K562 (cell line): ENCODE data around the gene SH3BP5. TPM values are rescaled to one million over a fixed set of nuclear protein-coding genes. Genes with fewer than 3 reads are reported as not detected.

Source experiments
- CREB1 ChIP-seq, 2 experiments: sonication (generic) in 1 of 2; formaldehyde crosslinking in 1 of 2; IDR thresholded peaks; 2 replicates each; pipeline versions ENCODE4 v1.6.1 to v1.8.0; 2012 to 2022; ENCODE audit warnings: inconsistent platforms in 1 of 2, mild to moderate bottlenecking in 1 of 2, missing genetic modification reagents in 1 of 2, moderate library complexity in 1 of 2
- CXXC5 ChIP-seq: fragments of 250-450 bp; sonication (Bioruptor Pico); IDR thresholded peaks from 2 replicates; pipeline ENCODE4 v1.8.0; 2022; ENCODE audit warnings: inconsistent platforms, mild to moderate bottlenecking, moderate library complexity
- ETS2 ChIP-seq: IDR thresholded peaks from 2 replicates; pipeline ENCODE4 v1.6.1; 2016; ENCODE audit warnings: borderline replicate concordance, missing genetic modification characterization, mild to moderate bottlenecking, moderate library complexity, missing compliant biosample characterization; ENCODE audit not compliant: poor library complexity, severe bottlenecking
- KAT8 ChIP-seq: fragments of 450-650 bp; IDR thresholded peaks from 2 replicates; pipeline ENCODE4 v1.6.1; 2016; ENCODE audit warnings: low read depth, mild to moderate bottlenecking
- MAFG ChIP-seq: fragments of 450-650 bp; conservative IDR thresholded peaks from 2 replicates; pipeline ENCODE4 v1.6.1; 2016; ENCODE audit warnings: missing genetic modification characterization, missing compliant biosample characterization
- MXI1 ChIP-seq: IDR thresholded peaks from 2 replicates; pipeline ENCODE4 v1.6.1; 2011; ENCODE audit warnings: low read depth, mild to moderate bottlenecking, improper control_type of control experiment, low read length
- NCOA4 ChIP-seq: fragments of 450-650 bp; IDR thresholded peaks from 2 replicates; pipeline ENCODE4 v1.6.1; 2018; ENCODE audit warnings: mild to moderate bottlenecking; ENCODE audit not compliant: partially characterized antibody
- NR3C1 ChIP-seq: sonication (generic); formaldehyde crosslinking; IDR thresholded peaks from 2 replicates; pipeline ENCODE4 v1.8.1; 2022; ENCODE audit warnings: missing genetic modification reagents
- RBBP5 ChIP-seq: fragments of 200-600 bp; sonication (generic); IDR thresholded peaks from 2 replicates; pipeline ENCODE4 v1.6.1; 2012; ENCODE audit warnings: borderline replicate concordance, mild to moderate bottlenecking, low read length, control low read depth, inconsistent platforms; ENCODE audit not compliant: insufficient read depth, poor library complexity, severe bottlenecking
- SIRT6 ChIP-seq: IDR thresholded peaks from one replicate; pipeline ENCODE4 v1.6.1; 2012; ENCODE audit warnings: low read depth, mild to moderate bottlenecking, control low read depth, inconsistent platforms, low read length, moderate library complexity
- SRSF9 ChIP-seq: fragments of 200-400 bp; formaldehyde crosslinking; IDR thresholded peaks from 2 replicates; pipeline ENCODE4 v1.6.1; 2017; ENCODE audit warnings: low read depth, low read length, borderline replicate concordance
- TARDBP ChIP-seq: fragments of 450-650 bp; IDR thresholded peaks from 2 replicates; pipeline ENCODE4 v1.6.1; 2016
- ZEB2 ChIP-seq: fragments of 450-650 bp; IDR thresholded peaks from 2 replicates; pipeline ENCODE4 v1.6.1; 2016
- ZNF184 ChIP-seq: sonication (generic); formaldehyde crosslinking; IDR thresholded peaks from 2 replicates; pipeline ENCODE4 v1.5.0; 2020; ENCODE audit warnings: missing genetic modification reagents
- polyA plus RNA-seq, 8 experiments: library from polyadenylated mRNA; depleted of rRNA in 4 of 8; stranded (reverse) in 5 of 8; unstranded in 3 of 8; fragments of >200 nt; fragmentation: Nextera tagmentation in 2 of 8; fragmentation: Illumina TruSeq in 1 of 8; extraction: Ambion mirVana in 2 of 8; extraction: Trizol in 1 of 8; gene quantifications; 2 replicates each; pipeline versions ENCODE4 v1.2.1 to v1.2.3, GENCODE V29; 2011 to 2014; ENCODE audit warnings: inconsistent platforms in 1 of 8, missing spikeins in 1 of 8
- total RNA-seq, 7 experiments: library from RNA; depleted of rRNA in 6 of 7; stranded (reverse); fragments of >200 nt in 6 of 7; fragmentation: Illumina TruSeq in 2 of 7; extraction: Trizol in 2 of 7; gene quantifications; 2 replicates each; pipeline versions ENCODE4 v1.2.1 to v1.2.3, GENCODE V29; 2011 to 2021; ENCODE audit warnings: low replicate concordance in 1 of 7
- TF ChIP-seq, protein P1 (sequence below): fragments of 250-450 bp; sonication (Bioruptor Pico); IDR thresholded peaks from 2 replicates; pipeline ENCODE4 v1.5.0; 2021; ENCODE audit warnings: mild to moderate bottlenecking, borderline replicate concordance
- TF ChIP-seq, protein P2 (sequence below): fragments of 450-650 bp; formaldehyde crosslinking; IDR thresholded peaks from 2 replicates; pipeline ENCODE4 v1.4.0; 2020; ENCODE audit warnings: mild to moderate bottlenecking, moderate library complexity
- TF ChIP-seq, protein P3 (sequence below): fragments of 450-650 bp; formaldehyde crosslinking; IDR thresholded peaks from 2 replicates; pipeline ENCODE4 v1.4.0; 2020; ENCODE audit warnings: mild to moderate bottlenecking, moderate library complexity
- TF ChIP-seq, protein P4 (sequence below): sonication (generic); formaldehyde crosslinking; IDR thresholded peaks from 2 replicates; pipeline ENCODE4 v1.8.0; 2022; ENCODE audit warnings: mild to moderate bottlenecking, low read depth, missing genetic modification reagents
- TF ChIP-seq, protein P5 (sequence below): sonication (generic); formaldehyde crosslinking; IDR thresholded peaks from 2 replicates; pipeline ENCODE4 v1.8.1; 2023; ENCODE audit warnings: mild to moderate bottlenecking, missing genetic modification reagents

Gene SH3BP5
- total and polyA plus RNA-seq, 9 of the 15 experiments (the other 6 are each of a cell fraction or from before 2014, with no cell fraction given), result 2.9 to 29.0 (median 14.9) TPM

DNA sequence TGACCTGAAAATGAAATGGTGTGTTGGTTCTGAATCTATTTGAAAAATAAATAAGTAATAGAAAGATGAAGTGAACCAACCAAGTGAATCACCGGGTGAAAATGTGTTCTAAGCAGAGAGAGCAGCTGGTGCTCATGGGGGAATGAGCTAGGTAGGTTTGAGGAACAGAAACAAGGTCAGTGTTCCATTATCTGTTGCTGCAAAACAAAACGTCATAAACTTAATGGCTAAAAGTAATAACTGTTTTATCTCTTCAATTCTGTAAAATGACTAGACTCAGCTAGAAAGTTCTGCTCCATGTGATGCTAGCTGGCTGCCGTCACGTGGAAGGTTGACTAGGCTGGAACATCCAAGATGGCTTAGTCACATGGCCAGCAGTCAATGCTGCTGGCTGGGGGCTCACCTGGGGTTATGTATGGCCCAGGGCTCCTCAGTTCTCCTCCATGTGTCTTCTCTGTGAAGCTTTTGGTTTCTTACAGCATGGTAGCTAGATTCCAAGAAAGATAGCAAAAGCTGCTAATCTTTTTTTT is 13.3 kb upstream of the SH3BP5 start (continued):
- TF ChIP-seq, protein P1, sequence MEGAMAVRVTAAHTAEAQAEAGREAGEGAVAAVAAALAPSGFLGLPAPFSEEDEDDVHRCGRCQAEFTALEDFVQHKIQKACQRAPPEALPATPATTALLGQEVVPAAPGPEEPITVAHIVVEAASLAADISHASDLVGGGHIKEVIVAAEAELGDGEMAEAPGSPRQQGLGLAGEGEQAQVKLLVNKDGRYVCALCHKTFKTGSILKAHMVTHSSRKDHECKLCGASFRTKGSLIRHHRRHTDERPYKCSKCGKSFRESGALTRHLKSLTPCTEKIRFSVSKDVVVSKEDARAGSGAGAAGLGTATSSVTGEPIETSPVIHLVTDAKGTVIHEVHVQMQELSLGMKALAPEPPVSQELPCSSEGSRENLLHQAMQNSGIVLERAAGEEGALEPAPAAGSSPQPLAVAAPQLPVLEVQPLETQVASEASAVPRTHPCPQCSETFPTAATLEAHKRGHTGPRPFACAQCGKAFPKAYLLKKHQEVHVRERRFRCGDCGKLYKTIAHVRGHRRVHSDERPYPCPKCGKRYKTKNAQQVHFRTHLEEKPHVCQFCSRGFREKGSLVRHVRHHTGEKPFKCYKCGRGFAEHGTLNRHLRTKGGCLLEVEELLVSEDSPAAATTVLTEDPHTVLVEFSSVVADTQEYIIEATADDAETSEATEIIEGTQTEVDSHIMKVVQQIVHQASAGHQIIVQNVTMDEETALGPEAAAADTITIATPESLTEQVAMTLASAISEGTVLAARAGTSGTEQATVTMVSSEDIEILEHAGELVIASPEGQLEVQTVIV (CRISPR knock-in tag), result no peak
- TF ChIP-seq MXI1, result no peak
- TF ChIP-seq SRSF9, result no peak
- TF ChIP-seq MAFG (tag), result no peak
- no peak for TF ChIP-seq TARDBP
- TF ChIP-seq ZEB2, result no peak
- TF ChIP-seq RBBP5, result no peak
- no peak for TF ChIP-seq CREB1 (IDR thresholded peaks at IDR 0.05)
- no peak for TF ChIP-seq CREB1 (CRISPR knock-in tag; IDR thresholded peaks at IDR 0.05)
- no peak for TF ChIP-seq KAT8
- TF ChIP-seq ETS2, result no peak
- TF ChIP-seq, protein P2, sequence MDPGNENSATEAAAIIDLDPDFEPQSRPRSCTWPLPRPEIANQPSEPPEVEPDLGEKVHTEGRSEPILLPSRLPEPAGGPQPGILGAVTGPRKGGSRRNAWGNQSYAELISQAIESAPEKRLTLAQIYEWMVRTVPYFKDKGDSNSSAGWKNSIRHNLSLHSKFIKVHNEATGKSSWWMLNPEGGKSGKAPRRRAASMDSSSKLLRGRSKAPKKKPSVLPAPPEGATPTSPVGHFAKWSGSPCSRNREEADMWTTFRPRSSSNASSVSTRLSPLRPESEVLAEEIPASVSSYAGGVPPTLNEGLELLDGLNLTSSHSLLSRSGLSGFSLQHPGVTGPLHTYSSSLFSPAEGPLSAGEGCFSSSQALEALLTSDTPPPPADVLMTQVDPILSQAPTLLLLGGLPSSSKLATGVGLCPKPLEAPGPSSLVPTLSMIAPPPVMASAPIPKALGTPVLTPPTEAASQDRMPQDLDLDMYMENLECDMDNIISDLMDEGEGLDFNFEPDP (CRISPR knock-in tag), result no peak
- no peak for TF ChIP-seq SIRT6
- TF ChIP-seq, protein P3, sequence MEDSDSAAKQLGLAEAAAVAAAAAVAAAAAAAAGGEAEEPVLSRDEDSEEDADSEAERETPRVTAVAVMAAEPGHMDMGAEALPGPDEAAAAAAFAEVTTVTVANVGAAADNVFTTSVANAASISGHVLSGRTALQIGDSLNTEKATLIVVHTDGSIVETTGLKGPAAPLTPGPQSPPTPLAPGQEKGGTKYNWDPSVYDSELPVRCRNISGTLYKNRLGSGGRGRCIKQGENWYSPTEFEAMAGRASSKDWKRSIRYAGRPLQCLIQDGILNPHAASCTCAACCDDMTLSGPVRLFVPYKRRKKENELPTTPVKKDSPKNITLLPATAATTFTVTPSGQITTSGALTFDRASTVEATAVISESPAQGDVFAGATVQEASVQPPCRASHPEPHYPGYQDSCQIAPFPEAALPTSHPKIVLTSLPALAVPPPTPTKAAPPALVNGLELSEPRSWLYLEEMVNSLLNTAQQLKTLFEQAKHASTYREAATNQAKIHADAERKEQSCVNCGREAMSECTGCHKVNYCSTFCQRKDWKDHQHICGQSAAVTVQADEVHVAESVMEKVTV (CRISPR knock-in tag), result no peak
- TF ChIP-seq NR3C1 (CRISPR knock-in tag), result no peak
- TF ChIP-seq, protein P4, sequence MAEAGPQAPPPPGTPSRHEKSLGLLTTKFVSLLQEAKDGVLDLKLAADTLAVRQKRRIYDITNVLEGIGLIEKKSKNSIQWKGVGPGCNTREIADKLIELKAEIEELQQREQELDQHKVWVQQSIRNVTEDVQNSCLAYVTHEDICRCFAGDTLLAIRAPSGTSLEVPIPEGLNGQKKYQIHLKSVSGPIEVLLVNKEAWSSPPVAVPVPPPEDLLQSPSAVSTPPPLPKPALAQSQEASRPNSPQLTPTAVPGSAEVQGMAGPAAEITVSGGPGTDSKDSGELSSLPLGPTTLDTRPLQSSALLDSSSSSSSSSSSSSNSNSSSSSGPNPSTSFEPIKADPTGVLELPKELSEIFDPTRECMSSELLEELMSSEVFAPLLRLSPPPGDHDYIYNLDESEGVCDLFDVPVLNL (CRISPR knock-in tag), result no peak
- TF ChIP-seq CXXC5, result peak; percentile 55; the same call in 1 of the 2 replicates
- TF ChIP-seq, protein P5, sequence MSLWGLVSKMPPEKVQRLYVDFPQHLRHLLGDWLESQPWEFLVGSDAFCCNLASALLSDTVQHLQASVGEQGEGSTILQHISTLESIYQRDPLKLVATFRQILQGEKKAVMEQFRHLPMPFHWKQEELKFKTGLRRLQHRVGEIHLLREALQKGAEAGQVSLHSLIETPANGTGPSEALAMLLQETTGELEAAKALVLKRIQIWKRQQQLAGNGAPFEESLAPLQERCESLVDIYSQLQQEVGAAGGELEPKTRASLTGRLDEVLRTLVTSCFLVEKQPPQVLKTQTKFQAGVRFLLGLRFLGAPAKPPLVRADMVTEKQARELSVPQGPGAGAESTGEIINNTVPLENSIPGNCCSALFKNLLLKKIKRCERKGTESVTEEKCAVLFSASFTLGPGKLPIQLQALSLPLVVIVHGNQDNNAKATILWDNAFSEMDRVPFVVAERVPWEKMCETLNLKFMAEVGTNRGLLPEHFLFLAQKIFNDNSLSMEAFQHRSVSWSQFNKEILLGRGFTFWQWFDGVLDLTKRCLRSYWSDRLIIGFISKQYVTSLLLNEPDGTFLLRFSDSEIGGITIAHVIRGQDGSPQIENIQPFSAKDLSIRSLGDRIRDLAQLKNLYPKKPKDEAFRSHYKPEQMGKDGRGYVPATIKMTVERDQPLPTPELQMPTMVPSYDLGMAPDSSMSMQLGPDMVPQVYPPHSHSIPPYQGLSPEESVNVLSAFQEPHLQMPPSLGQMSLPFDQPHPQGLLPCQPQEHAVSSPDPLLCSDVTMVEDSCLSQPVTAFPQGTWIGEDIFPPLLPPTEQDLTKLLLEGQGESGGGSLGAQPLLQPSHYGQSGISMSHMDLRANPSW (CRISPR knock-in tag), result no peak
- TF ChIP-seq NCOA4, result no peak
- TF ChIP-seq ZNF184 (CRISPR knock-in tag), result no peak
